ENCODE data around the gene COBL. TPM values are rescaled to one million over a fixed set of nuclear protein-coding genes. Genes with fewer than 3 reads are reported as not detected.

Gene COBL
- total and polyA plus RNA-seq, 12 donors, result 15.5 to 109 (median 87.8) TPM

GRCh38 chr7:51308696-51309095 is 7.9 kb downstream of the COBL start:
- H3K27ac ChIP-seq, result peak overlapping the region in 2 of 10 donors; percentile 35 to 50
- H3K4me1 ChIP-seq, result peaks cover 0 to 40% (median 10%) of the 10 kb centered on the region in 9 donors
- 50% methylated on average over 5 of the region's 5 CpGs for WGBS, 2 donors
- ATAC-seq, result no peak
- no peak overlapping the region for H3K4me3 ChIP-seq
- peaks cover 0 to 4% (median 0%) of the 10 kb centered on the region in 7 donors for H3K27me3 ChIP-seq
- intact Hi-C loops (cut with DNase I), result loop anchor here in 1 of 10 donors (5.0 kb wide), 1 partner anchor 46 kb away; no protein-coding TSS in a partner anchor
- no peak for DNase-seq
- TF ChIP-seq CTCF (IDR thresholded peaks at IDR 0.05), result no peak
- H3K36me3 ChIP-seq, result no peaks in the 10 kb centered on the region
- H3K9me3 ChIP-seq, result no peaks in the 10 kb centered on the region

- Histone ChIP-seq H3K27me3 (no peaks in the 10 kb centered on the region), H3K9me3 (no peaks in the 10 kb centered on the region), H3K4me3 (no peak overlapping the region), H3K36me3 (no peaks in the 10 kb centered on the region), H3K27ac (peak overlapping the region in 5 of 10 donors; percentile 11 to 50 (median 35)), H3K4me1 (peaks cover 0 to 44% (median 12%) of the 10 kb centered on the region in 9 donors)
- 20 to 23% methylated on average over 4 of the region's 4 CpGs for WGBS, 2 donors
- DNase-seq, result no peak
- peak in 5 of 8 donors; percentile 18 to 64 (median 43) for ATAC-seq
- intact Hi-C loops (cut with DNase I), result loop anchor here in 1 of 10 donors (5.0 kb wide), 1 partner anchor 46 kb away; no protein-coding TSS in a partner anchor
- no peak for TF ChIP-seq CTCF (IDR thresholded peaks at IDR 0.05)
These were observed 8.3 kb downstream of the COBL start for GRCh38 chr7:51308265-51308664.

- Histone ChIP-seq H3K27ac (peak overlapping the region in 5 of 10 donors; percentile 11 to 50 (median 35)), H3K36me3 (no peaks in the 10 kb centered on the region), H3K27me3 (no peaks in the 10 kb centered on the region), H3K4me1 (peaks cover 0 to 48% (median 14%) of the 10 kb centered on the region in 9 donors), H3K9me3 (no peaks in the 10 kb centered on the region), H3K4me3 (no peak overlapping the region)
- DNase-seq (no peak), ATAC-seq (peak in 2 of 8 donors; percentile 17 to 31)
- WGBS, 2 donors, result 36 to 51% methylated on average over 8 of the region's 8 CpGs
- intact Hi-C loops (cut with DNase I), result loop anchor here in 1 of 10 donors (5.0 kb wide), 1 partner anchor 45 kb away; no protein-coding TSS in a partner anchor
- TF ChIP-seq CTCF (IDR thresholded peaks at IDR 0.05), result no peak
These were observed 8.9 kb downstream of the COBL start for GRCh38 chr7:51307651-51308210.

- Histone ChIP-seq H3K27me3 (no peaks in the 10 kb centered on the region), H3K4me1 (peaks cover 1 to 58% (median 16%) of the 10 kb centered on the region in 9 donors), H3K4me3 (no peak overlapping the region), H3K36me3 (no peaks in the 10 kb centered on the region), H3K9me3 (no peaks in the 10 kb centered on the region), H3K27ac (no peak overlapping the region)
- no peak for DNase-seq
- intact Hi-C loops (cut with DNase I), result loop anchor here in 1 of 10 donors (5.0 kb wide), 1 partner anchor 44 kb away; no protein-coding TSS in a partner anchor
- ATAC-seq, result no peak
- TF ChIP-seq CTCF (IDR thresholded peaks at IDR 0.05), result no peak
- WGBS, 2 donors, result 87 to 88% methylated on average over 9 of the region's 9 CpGs
These were observed 9.8 kb downstream of the COBL start for GRCh38 chr7:51306761-51307160.

Measured in heart right ventricle (tissue), 16 donors.